B cell (primary cell): ENCODE measurements around the gene RIC8B.

Experiments
- CTCF ChIP-seq: fragments of 200-600 bp; IDR thresholded peaks from one replicate; pipeline ENCODE4 v1.8.0; 2022; ENCODE audit warnings: antibody characterized with exemption, mild to moderate bottlenecking
- EZH2 ChIP-seq: IDR thresholded peaks from 2 replicates; pipeline ENCODE4 v1.6.1; 2012; ENCODE audit warnings: borderline replicate concordance, low read depth, mild to moderate bottlenecking, moderate library complexity, low read length; ENCODE audit not compliant: insufficient read depth, poor library complexity, severe bottlenecking

GRCh38 chr12:106758349-106759110 is 16.0 kb upstream of the RIC8B start:
- TF ChIP-seq EZH2 = no peak
- TF ChIP-seq CTCF = no peak
